Retinal pigment epithelial cell (primary cell): ENCODE data around the gene CIB4.
"Not testable (repeated sequence)": the region's sequence is repeated elsewhere in the genome, so short reads cannot be mapped to it uniquely, and the experiment has no call there.

ENCODE experiments used
- DNase-seq: peaks from one replicate; pipeline ENCODE4 v3.0.0-alpha.2; 2010; ENCODE audit warnings: low read depth
- H3K4me3 ChIP-seq: 2 replicates; pipeline ENCODE4 v1.5.1; 2011; ENCODE audit warnings: mild to moderate bottlenecking, low read length, control low read depth, moderate library complexity
- TF ChIP-seq, protein P1 (sequence below): conservative IDR thresholded peaks from 2 replicates; pipeline ENCODE4 v1.5.1; 2011; ENCODE audit warnings: low read depth, low read length, control low read depth, inconsistent platforms

Gene CIB4

DNA sequence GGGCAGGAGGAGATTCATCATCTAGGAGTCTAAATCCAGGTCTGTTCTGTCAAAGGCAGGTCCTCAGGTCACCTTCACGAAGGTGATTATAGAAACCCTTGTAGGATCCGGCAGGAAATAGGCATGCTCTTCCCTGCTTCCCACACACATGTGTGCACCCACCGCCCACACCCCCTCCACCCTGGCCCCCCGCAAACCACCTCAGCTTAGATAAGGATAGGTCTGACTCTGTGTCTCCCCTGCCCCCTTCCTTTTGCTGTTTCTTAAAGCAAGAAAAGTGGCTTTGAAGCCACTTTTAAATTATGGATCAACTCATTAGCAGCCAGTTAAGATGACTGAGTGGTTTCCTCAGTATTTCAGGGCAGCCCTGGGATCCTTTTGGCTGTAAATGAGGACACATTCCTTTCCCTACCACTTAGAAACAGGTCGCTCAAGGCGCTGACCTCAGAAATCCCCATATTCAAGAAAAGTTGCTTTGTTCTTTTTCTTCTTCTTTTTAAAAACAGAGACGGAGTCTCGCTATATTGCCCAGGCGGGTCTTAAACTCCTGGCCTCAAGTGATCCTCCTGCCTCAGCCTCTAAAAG is 14.5 kb upstream of the CIB4 start:
- TF ChIP-seq, protein P1, sequence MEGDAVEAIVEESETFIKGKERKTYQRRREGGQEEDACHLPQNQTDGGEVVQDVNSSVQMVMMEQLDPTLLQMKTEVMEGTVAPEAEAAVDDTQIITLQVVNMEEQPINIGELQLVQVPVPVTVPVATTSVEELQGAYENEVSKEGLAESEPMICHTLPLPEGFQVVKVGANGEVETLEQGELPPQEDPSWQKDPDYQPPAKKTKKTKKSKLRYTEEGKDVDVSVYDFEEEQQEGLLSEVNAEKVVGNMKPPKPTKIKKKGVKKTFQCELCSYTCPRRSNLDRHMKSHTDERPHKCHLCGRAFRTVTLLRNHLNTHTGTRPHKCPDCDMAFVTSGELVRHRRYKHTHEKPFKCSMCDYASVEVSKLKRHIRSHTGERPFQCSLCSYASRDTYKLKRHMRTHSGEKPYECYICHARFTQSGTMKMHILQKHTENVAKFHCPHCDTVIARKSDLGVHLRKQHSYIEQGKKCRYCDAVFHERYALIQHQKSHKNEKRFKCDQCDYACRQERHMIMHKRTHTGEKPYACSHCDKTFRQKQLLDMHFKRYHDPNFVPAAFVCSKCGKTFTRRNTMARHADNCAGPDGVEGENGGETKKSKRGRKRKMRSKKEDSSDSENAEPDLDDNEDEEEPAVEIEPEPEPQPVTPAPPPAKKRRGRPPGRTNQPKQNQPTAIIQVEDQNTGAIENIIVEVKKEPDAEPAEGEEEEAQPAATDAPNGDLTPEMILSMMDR = no peak
- DNase-seq = no peak
- no peak overlapping the region for H3K4me3 ChIP-seq

DNA sequence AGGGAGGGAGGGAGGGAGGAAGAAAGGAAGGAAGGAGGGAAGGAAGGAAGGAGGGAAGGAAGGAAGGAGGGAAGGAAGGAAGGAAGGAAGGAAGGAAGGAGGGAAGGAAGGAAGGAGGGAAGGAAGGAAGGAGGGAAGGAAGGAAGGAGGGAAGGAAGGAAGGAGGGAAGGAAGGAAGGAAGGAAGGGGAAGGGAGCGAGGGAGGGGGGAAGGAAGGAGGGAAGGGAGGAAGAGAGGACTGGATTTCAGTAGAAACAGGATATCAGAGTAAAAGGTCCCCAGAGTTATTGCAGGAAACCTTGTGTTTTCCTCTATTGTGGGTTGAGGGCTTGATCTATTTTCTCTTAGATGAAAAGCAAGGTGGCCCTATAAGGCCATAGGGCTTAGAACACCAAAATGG is 14.0 kb upstream of the CIB4 start:
- H3K4me3 ChIP-seq, DNase-seq: not testable (repeated sequence)

DNA sequence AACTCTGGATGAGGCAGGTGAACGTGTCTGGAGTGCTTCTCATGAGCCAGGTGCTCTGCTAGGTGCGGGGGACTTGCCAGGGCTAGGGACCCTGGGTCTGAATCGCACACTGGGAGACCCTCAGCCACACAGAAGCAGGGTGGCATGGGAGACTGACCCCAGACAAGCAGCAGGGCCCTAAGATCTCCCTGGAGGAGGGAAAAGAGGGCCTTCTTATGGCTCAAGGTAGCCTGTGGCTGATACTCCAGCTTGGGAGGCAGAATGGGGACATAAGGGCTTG is 12.8 kb upstream of the CIB4 start:
- TF ChIP-seq, protein P1 = no peak
- no peak for DNase-seq
- no peak overlapping the region for H3K4me3 ChIP-seq

DNA sequence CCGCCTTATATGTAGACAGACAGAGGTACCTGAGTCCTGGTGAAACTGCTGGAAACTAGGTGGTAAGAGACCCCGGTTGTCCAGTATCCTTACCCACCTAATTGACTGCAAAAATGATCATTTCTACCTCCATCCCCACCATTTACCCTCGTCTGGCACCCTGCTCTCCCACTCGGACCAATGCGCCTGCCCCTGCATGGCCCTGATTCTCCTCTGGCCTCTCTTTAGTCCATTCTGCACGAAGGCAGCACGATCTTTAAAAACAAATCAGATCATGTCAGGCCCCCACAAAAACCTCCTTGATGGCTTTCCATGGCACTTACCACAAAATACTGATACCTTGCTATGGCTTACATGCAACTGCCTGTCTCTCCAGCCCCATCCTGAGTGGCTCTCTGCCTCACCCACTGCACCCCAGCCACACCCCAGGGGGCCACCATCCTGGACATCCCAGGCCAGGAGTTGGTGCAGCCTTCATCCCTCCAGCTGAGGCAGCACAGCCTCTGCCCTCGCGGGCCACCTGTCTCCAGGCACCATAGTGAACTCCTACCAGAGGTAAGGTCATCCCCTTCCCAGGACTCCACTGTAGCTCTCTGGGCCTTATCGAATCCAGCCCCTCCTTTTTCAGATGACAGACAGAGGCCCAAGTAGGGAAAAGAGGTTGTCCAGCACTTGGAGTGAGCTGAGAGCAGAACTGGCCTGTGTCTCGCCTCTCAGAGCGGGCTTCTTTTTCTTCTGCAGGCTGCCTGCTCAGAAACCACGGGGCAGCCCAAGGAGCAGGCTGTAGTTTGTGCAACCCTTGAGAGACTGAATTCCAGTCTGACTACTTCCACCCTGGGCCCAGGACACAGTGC is 12.3 kb upstream of the CIB4 start:
- TF ChIP-seq, protein P1 = no peak
- H3K4me3 ChIP-seq = no peak overlapping the region
- no peak for DNase-seq

DNA sequence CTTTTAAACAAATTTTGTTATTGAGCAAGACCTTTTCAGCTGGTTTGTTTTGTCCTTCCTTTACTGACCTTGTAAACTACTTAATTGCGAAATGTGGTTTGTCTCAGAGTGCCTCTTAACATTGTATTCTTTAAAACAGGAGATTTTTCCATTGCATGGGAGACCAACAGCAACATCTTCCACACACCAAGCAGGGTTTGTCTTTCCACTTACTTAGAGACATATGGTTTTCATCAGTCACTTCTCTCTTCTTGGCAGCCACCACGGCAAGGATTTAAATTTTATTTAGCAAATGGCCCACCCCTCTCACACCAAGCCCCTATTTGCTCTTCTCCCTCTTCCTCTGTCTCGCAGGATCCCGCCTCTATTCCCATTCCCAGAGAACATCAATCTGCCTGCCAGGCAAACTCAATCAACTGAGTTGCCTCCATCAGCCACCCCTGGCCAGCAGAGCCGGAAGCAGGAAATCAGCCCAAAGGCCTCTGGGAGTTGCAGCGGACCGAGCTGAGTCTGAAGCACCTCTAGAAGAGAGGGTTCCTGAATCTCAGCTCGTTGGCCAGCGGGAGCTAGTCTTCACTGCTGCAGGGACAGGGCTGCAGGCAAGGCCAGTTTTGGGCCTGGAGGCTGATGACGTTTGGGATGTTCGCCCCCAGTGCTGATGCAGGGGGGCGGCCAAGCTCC is 11.3 kb upstream of the CIB4 start:
- DNase-seq = no peak
- H3K4me3 ChIP-seq = no peak overlapping the region
- TF ChIP-seq, protein P1 = no peak

DNA sequence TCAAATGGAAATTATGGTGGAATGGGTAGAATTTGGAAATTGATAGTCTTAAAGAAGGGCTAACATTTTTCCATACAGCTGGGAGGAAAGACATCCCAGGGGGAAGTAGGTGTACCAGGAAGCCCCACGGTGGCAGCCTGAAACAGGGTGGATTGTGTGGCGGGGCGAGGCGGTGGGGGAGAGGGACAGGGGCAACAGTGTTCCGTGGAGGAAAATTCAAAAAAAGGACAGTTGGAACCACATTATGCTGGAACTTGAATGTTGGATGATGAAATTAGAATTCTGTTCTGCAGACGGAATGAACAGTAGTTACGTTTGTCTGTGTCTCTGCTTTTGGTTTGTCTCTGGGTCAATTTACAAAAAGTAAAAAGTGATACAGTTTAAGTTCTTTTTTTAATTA is 10.6 kb upstream of the CIB4 start:
- DNase-seq = no peak
- H3K4me3 ChIP-seq = no peak overlapping the region
- TF ChIP-seq, protein P1 = no peak

DNA sequence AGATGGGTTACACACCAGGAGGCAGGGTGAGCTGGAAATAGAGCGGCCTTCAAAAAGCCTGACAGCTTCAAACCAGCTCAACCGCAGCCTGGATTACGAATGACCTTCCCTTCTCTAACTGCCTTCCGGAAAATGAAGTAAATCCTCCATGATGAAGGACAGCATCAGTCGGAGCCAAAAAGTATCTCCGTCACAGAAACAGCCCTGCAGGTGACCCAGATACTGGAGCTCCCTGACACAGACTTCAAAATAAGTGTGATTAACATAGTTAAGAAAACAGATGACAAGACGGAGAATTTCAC is 10.3 kb upstream of the CIB4 start:
- H3K4me3 ChIP-seq = no peak overlapping the region
- TF ChIP-seq, protein P1 = no peak
- no peak for DNase-seq
